H1 (cell line): ENCODE data around the gene C1orf56. TPM values are rescaled to one million over a fixed set of nuclear protein-coding genes. Genes with fewer than 3 reads are reported as not detected.

Experiments
- CTCF ChIA-PET: fragments of 300-600 bp; sonication (Branson Sonifier 250); formaldehyde crosslinking; loops from one replicate; lab custom pipeline; 2021; ENCODE audit not compliant: partially characterized antibody; lab: Charles Lee
- POLR2A ChIA-PET: fragments of 300-600 bp; sonication (Branson Sonifier 250); formaldehyde crosslinking; loops from one replicate; lab custom pipeline; 2021; ENCODE audit warnings: inconsistent platforms; ENCODE audit not compliant: partially characterized antibody; lab: Charles Lee
- DNase-seq, 2 experiments: peaks; one replicate each; pipeline versions ENCODE4 v3.0.0 to v3.0.0-alpha.2; 2010 to 2022; ENCODE audit warnings: low spot score in 2 of 2, low read depth in 1 of 2, mixed read lengths in 1 of 2
- FAIRE-seq: peaks from 2 replicates; lab custom pipeline; 2011; peaks lifted over from hg19 to GRCh38; lab: Jason Lieb, UNC
- H2AFZ ChIP-seq: 2 replicates; pipeline ENCODE4 v1.8.1; 2012; ENCODE audit warnings: low read length, inconsistent platforms
- H2AK5ac ChIP-seq: 2 replicates; pipeline ENCODE4 v1.6.1; 2013; ENCODE audit warnings: low read depth, low read length
- H2BK120ac ChIP-seq: replicated peaks from 2 replicates; pipeline ENCODE3; 2013; ENCODE audit warnings: low read depth, low read length, inconsistent platforms
- H2BK12ac ChIP-seq: 2 replicates; pipeline ENCODE4 v1.6.1; 2013; ENCODE audit warnings: low read depth, low read length
- H2BK15ac ChIP-seq: 2 replicates; pipeline ENCODE4 v1.6.1; 2013; ENCODE audit warnings: low read length
- H2BK20ac ChIP-seq: 2 replicates; pipeline ENCODE4 v1.6.1; 2013; ENCODE audit warnings: low read length
- H2BK5ac ChIP-seq: 2 replicates; pipeline ENCODE4 v1.6.1; 2013; ENCODE audit warnings: low read depth, low read length
- H3K14ac ChIP-seq: 2 replicates; pipeline ENCODE4 v1.6.1; 2013; ENCODE audit warnings: inconsistent platforms; ENCODE audit not compliant: insufficient read length
- H3K18ac ChIP-seq: 2 replicates; pipeline ENCODE4 v1.6.1; 2013; ENCODE audit warnings: low read length; ENCODE audit errors: extremely low read depth
- H3K23ac ChIP-seq: 2 replicates; pipeline ENCODE4 v1.6.1; 2013; ENCODE audit warnings: inconsistent platforms; ENCODE audit not compliant: insufficient read length
- H3K23me2 ChIP-seq: 2 replicates; pipeline ENCODE4 v1.6.1; 2013; ENCODE audit warnings: low read depth, low read length
- H3K27ac ChIP-seq: 2 replicates; pipeline ENCODE4 v1.6.1; 2011; ENCODE audit warnings: low read depth, low read length, inconsistent platforms
- H3K27me3 ChIP-seq, 4 experiments: replicated peaks in 1 of 4; 1 replicate in 1 of 4; 2 replicates in 3 of 4; pipeline versions ENCODE4 v1.6.1 to v1.8.1; 2011 to 2013; ENCODE audit warnings: low read length in 3 of 4, mild to moderate bottlenecking in 3 of 4, inconsistent platforms in 2 of 4, mixed read lengths in 2 of 4, moderate library complexity in 1 of 4; ENCODE audit not compliant: control insufficient read depth in 3 of 4, insufficient read depth in 3 of 4; ENCODE audit errors: extremely low read depth in 1 of 4
- H3K36me3 ChIP-seq, 4 experiments: 2 replicates each; pipeline versions ENCODE4 v1.6.1 to v1.8.1; 2011 to 2013; ENCODE audit warnings: mild to moderate bottlenecking in 4 of 4, low read length in 3 of 4, moderate library complexity in 2 of 4, control low read depth in 1 of 4, inconsistent platforms in 1 of 4; ENCODE audit not compliant: insufficient read depth in 4 of 4, control insufficient read depth in 2 of 4
- H3K4ac ChIP-seq: replicated peaks from 2 replicates; pipeline ENCODE3; 2013; ENCODE audit warnings: low read length, low read depth, mixed read lengths, inconsistent platforms; ENCODE audit not compliant: insufficient read length
- H3K4me1 ChIP-seq, 4 experiments: replicated peaks in 1 of 4; 1 replicate in 1 of 4; 2 replicates in 3 of 4; pipeline versions ENCODE4 v1.6.1 to v1.8.1; 2011 to 2013; ENCODE audit warnings: low read length in 3 of 4, inconsistent platforms in 2 of 4, mixed read lengths in 1 of 4; ENCODE audit not compliant: insufficient read depth in 4 of 4, control insufficient read depth in 3 of 4
- H3K4me2 ChIP-seq, 2 experiments: 2 replicates each; pipeline versions ENCODE4 v1.6.1 to v1.8.1; 2011 to 2013; ENCODE audit warnings: low read depth in 2 of 2, low read length in 2 of 2, control low read depth in 1 of 2, inconsistent platforms in 1 of 2, mild to moderate bottlenecking in 1 of 2; ENCODE audit not compliant: insufficient read depth in 1 of 2
- H3K4me3 ChIP-seq, 4 experiments: fragments of 200-600, 300-600 bp in 1 of 4; sonication (generic), shearing (Covaris generic), sonication (Bioruptor Twin) in 1 of 4; 2 replicates each; pipeline versions ENCODE4 v1.5.1 to v1.8.1; 2011 to 2016; ENCODE audit warnings: low read length in 4 of 4, low read depth in 3 of 4, control low read depth in 2 of 4, inconsistent platforms in 2 of 4, mild to moderate bottlenecking in 2 of 4, mixed read lengths in 1 of 4, moderate library complexity in 1 of 4; ENCODE audit not compliant: insufficient read depth in 2 of 4; ENCODE audit errors: extremely low read depth in 1 of 4
- H3K56ac ChIP-seq: replicated peaks from 2 replicates; pipeline ENCODE3; 2013; ENCODE audit warnings: low read depth, mild to moderate bottlenecking, mixed read lengths, low read length, inconsistent platforms; ENCODE audit not compliant: insufficient read length
- H3K79me1 ChIP-seq: 2 replicates; pipeline ENCODE4 v1.6.1; 2013; ENCODE audit warnings: low read depth, low read length, control low read depth
- H3K79me2 ChIP-seq, 2 experiments: 2 replicates each; pipeline versions ENCODE4 v1.6.1 to v1.8.1; 2012 to 2013; ENCODE audit warnings: low read length in 2 of 2, mild to moderate bottlenecking in 2 of 2, inconsistent platforms in 1 of 2; ENCODE audit not compliant: insufficient read depth in 2 of 2, control insufficient read depth in 1 of 2
- H3K9ac ChIP-seq, 4 experiments: replicated peaks in 1 of 4; 1 replicate in 1 of 4; 2 replicates in 3 of 4; pipeline versions ENCODE4 v1.6.1 to v1.8.1; 2011 to 2013; ENCODE audit warnings: low read depth in 3 of 4, low read length in 3 of 4, control low read depth in 2 of 4, mild to moderate bottlenecking in 2 of 4, moderate library complexity in 2 of 4, inconsistent platforms in 1 of 4; ENCODE audit errors: extremely low read depth in 1 of 4
- H3K9me3 ChIP-seq, 2 experiments: 2 replicates each; pipeline versions ENCODE4 v1.6.1 to v1.8.1; 2012 to 2013; ENCODE audit warnings: mild to moderate bottlenecking in 2 of 2, moderate library complexity in 2 of 2, control low read depth in 1 of 2, inconsistent platforms in 1 of 2, low read depth in 1 of 2, low read length in 1 of 2, mixed read lengths in 1 of 2; ENCODE audit not compliant: insufficient read depth in 2 of 2
- H4K20me1 ChIP-seq, 2 experiments: replicated peaks in 1 of 2; 2 replicates each; pipeline versions ENCODE3 to v1.8.1; 2011 to 2013; ENCODE audit warnings: inconsistent platforms in 2 of 2, low read length in 2 of 2, mild to moderate bottlenecking in 1 of 2; ENCODE audit not compliant: insufficient read depth in 2 of 2, control insufficient read depth in 1 of 2
- H4K5ac ChIP-seq: 2 replicates; pipeline ENCODE4 v1.6.1; 2013; ENCODE audit warnings: low read length, low read depth, mixed read lengths, inconsistent platforms; ENCODE audit not compliant: insufficient read length
- H4K8ac ChIP-seq: 2 replicates; pipeline ENCODE4 v1.8.0; 2013; ENCODE audit warnings: mild to moderate bottlenecking, moderate library complexity, low read length, inconsistent platforms; ENCODE audit not compliant: insufficient read depth; ENCODE audit errors: extremely low read depth
- H4K91ac ChIP-seq: replicated peaks from 2 replicates; pipeline ENCODE3; 2013; ENCODE audit warnings: low read length, mixed read lengths, inconsistent platforms; ENCODE audit not compliant: insufficient read length
- BACH1 ChIP-seq: IDR thresholded peaks from 2 replicates; pipeline ENCODE4 v1.6.1; 2012; ENCODE audit warnings: low read length, improper control_type of control experiment
- HDAC2 ChIP-seq, 2 experiments: fragments of 300-600 bp in 1 of 2; sonication (generic) in 1 of 2; IDR thresholded peaks; 2 replicates each; pipeline ENCODE4 v1.6.1; 2011 to 2012; ENCODE audit warnings: low read depth in 2 of 2, low read length in 2 of 2, mild to moderate bottlenecking in 2 of 2, moderate library complexity in 2 of 2, borderline replicate concordance in 1 of 2, inconsistent platforms in 1 of 2
- JUND ChIP-seq: IDR thresholded peaks from 2 replicates; pipeline ENCODE4 v1.6.1; 2011; ENCODE audit warnings: mild to moderate bottlenecking, improper control_type of control experiment, low read length
- KDM4A ChIP-seq: IDR thresholded peaks from one replicate; pipeline ENCODE4 v1.7.1; 2012; ENCODE audit warnings: low read depth, mild to moderate bottlenecking, moderate library complexity, low read length, inconsistent platforms; ENCODE audit not compliant: severe bottlenecking
- PHF8 ChIP-seq: fragments of 200-600 bp; sonication (generic); conservative IDR thresholded peaks from 2 replicates; pipeline ENCODE4 v1.7.1; 2012; ENCODE audit warnings: low read depth, mild to moderate bottlenecking, inconsistent platforms, low read length, moderate library complexity
- SIRT6 ChIP-seq: IDR thresholded peaks from one replicate; pipeline ENCODE4 v1.7.1; 2012; ENCODE audit warnings: low read length, inconsistent platforms
- TEAD4 ChIP-seq: IDR thresholded peaks from 2 replicates; pipeline ENCODE4 v1.6.1; 2012; ENCODE audit warnings: low read depth, low read length, inconsistent platforms, mixed read lengths
- WGBS, 2 experiments: shearing (Covaris generic) in 1 of 2; methylation state at CpG; one replicate each; pipeline versions ENCODE4 v1.1.6 to v1.1.7; 2013 to 2015; ENCODE audit warnings: low lambda C conversion rate in 2 of 2, mixed read lengths in 2 of 2, inconsistent platforms in 1 of 2, low coverage in 1 of 2, missing lambda C conversion rate in 1 of 2; ENCODE audit not compliant: insufficient replicate concordance in 2 of 2, insufficient coverage in 1 of 2, insufficient read length in 1 of 2; ENCODE audit errors: extremely low coverage in 1 of 2, missing lambda C conversion rate in 1 of 2; 5-methylcytosine and 5-hydroxymethylcytosine counted together
- polyA plus RNA-seq, 7 experiments: library from polyadenylated mRNA; depleted of rRNA in 3 of 7; stranded (reverse) in 5 of 7; unstranded in 2 of 7; fragments of >200 nt in 5 of 7; fragments of 200-250 nt in 2 of 7; gene quantifications; 1 replicate in 5 of 7; 2 replicates in 1 of 7; 4 replicates in 1 of 7; pipeline versions ENCODE4 v1.2.1 to v1.2.3, GENCODE V29; 2011 to 2013; ENCODE audit warnings: missing spikeins in 2 of 7, mixed read lengths in 2 of 7
- total RNA-seq: library from RNA; stranded (reverse); fragmentation: NEBNext Ultra II Directional; extraction: Animal tissue kit (Norgen Biotek cat#: 25700); gene quantifications from 2 replicates; pipeline ENCODE4 v1.2.1, GENCODE V29; 2021
- TF ChIP-seq, protein P1 (sequence below), 3 experiments: IDR thresholded peaks; 1 replicate in 2 of 3; 2 replicates in 1 of 3; pipeline versions ENCODE4 v1.5.1 to v1.6.1; 2011; ENCODE audit warnings: low read length in 3 of 3, mild to moderate bottlenecking in 3 of 3, inconsistent platforms in 2 of 3, low read depth in 1 of 3, moderate library complexity in 1 of 3; ENCODE audit not compliant: insufficient read depth in 1 of 3; ENCODE audit errors: control extremely low read depth in 1 of 3

Gene C1orf56
- total and polyA plus RNA-seq, 2 of the 8 experiments (the other 6 are each of a cell fraction or from before 2014, with no cell fraction given) = 3.0 to 3.4 TPM

DNA sequence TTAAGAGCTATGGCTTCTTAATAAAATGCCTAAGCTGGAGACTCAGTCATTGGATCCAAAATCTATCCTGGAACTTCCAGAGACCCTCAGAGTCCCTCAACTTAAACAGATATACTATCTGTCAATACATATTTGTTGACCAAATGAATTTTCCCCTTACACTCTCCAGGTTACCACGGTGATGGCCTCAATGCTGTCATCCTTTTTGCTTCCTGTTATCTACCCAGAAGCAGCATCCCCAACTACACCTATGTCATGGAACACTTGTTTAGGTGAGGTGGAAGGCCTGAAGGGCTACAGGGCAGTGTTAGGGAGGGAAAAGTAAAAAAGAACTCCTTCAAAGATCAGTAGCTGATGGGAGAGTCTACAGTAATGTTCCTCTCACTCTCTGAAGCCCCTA, 4.4 kb upstream of the C1orf56 start:
- CTCF ChIA-PET = interaction anchor here (0.8 to 9.6 kb wide), 12 partner anchors 9 to 133 kb away, joined by 3 to 95 read pairs (median 3); partner anchors contain the start of genes CDC42SE1, MLLT11 and TMOD4
- Histone ChIP-seq H2BK12ac (no peak overlapping the region), H3K79me1 (no peaks in the 10 kb centered on the region), H2BK120ac (no peak overlapping the region), H3K4me3 (no peak overlapping the region), H3K27me3 (no peaks in the 10 kb centered on the region), H4K91ac (no peak overlapping the region), H3K79me2 (no peaks in the 10 kb centered on the region), H3K9me3 (no peaks in the 10 kb centered on the region; a peak in 1 of 4 replicates), H2AFZ (no peak overlapping the region), H3K14ac (no peak overlapping the region), H2BK15ac (no peak overlapping the region), H4K20me1 (no peaks in the 10 kb centered on the region), H3K18ac (no peak overlapping the region), H3K9ac (no peak overlapping the region), H3K4ac (no peak overlapping the region), H4K5ac (no peak overlapping the region), H3K4me1 (peaks cover 0 to 4% (median 2%) of the 10 kb centered on the region in 4 experiments; a peak in 4 of 7 replicates), H3K23me2 (peaks cover 6% of the 10 kb centered on the region; the same call in 1 of the 2 replicates), H2BK20ac (no peak overlapping the region), H3K56ac (no peak overlapping the region), H3K27ac (no peak overlapping the region), H2AK5ac (no peak overlapping the region), H3K4me2 (no peak overlapping the region), H4K8ac (no peak overlapping the region), H3K23ac (no peak overlapping the region), H2BK5ac (no peak overlapping the region), H3K36me3 (peaks cover 0 to 4% (median 0%) of the 10 kb centered on the region in 4 experiments; a peak in 1 of 8 replicates)
- WGBS, 2 experiments = 95% methylated on average over 1 of the region's 1 CpG; no CpG with 5 or more reads in 1 of the 2 experiments
- TF ChIP-seq, protein P1, sequence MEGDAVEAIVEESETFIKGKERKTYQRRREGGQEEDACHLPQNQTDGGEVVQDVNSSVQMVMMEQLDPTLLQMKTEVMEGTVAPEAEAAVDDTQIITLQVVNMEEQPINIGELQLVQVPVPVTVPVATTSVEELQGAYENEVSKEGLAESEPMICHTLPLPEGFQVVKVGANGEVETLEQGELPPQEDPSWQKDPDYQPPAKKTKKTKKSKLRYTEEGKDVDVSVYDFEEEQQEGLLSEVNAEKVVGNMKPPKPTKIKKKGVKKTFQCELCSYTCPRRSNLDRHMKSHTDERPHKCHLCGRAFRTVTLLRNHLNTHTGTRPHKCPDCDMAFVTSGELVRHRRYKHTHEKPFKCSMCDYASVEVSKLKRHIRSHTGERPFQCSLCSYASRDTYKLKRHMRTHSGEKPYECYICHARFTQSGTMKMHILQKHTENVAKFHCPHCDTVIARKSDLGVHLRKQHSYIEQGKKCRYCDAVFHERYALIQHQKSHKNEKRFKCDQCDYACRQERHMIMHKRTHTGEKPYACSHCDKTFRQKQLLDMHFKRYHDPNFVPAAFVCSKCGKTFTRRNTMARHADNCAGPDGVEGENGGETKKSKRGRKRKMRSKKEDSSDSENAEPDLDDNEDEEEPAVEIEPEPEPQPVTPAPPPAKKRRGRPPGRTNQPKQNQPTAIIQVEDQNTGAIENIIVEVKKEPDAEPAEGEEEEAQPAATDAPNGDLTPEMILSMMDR (IDR thresholded peaks at IDR 0.05; ENCODE audit: control extremely low read depth in 1 of 3, insufficient read depth in 1 of 3, low read depth in 1 of 3, low read length in 3 of 3) = no peak
- TF ChIP-seq SIRT6 = no peak
- TF ChIP-seq KDM4A = no peak
- no peak for TF ChIP-seq TEAD4
- TF ChIP-seq JUND = no peak
- TF ChIP-seq BACH1 = no peak
- no peak for TF ChIP-seq HDAC2 (IDR thresholded peaks at IDR 0.05; ENCODE audit: borderline replicate concordance in 1 of 2, low read depth in 2 of 2, low read length in 2 of 2)
- TF ChIP-seq PHF8 = no peak
- FAIRE-seq (no peak), DNase-seq (no peak)
- POLR2A ChIA-PET = interaction anchor here (0.8 to 1.2 kb wide), 5 partner anchors 12 to 252 kb away, joined by 3 to 4 read pairs (median 3); partner anchors contain the start of gene MLLT11
